ENCODE data around the gene LARP7.
A peak's percentile ranks its signal among the peaks of the same experiment; 100 is the strongest.
"Not testable (repeated sequence)": the region's sequence is repeated elsewhere in the genome, so short reads cannot be mapped to it uniquely, and the experiment has no call there.

Gene LARP7

GRCh38 chr4:112636688-112637551 is at the start of gene LARP7, which contains the start of gene ZGRF1:
Gene LARP7 (plus strand): TSS chr4:112637143. CDS start chr4:112644670, 7,527 bp downstream.
Gene ZGRF1 (minus strand): TSS chr4:112636909. CDS start chr4:112633176, 3,733 bp downstream.
- peak; percentile 98 for DNase-seq

GRCh38 chr4:112589206-112589605 is 47.7 kb upstream of the LARP7 start:
- DNase-seq: no peak

DNA sequence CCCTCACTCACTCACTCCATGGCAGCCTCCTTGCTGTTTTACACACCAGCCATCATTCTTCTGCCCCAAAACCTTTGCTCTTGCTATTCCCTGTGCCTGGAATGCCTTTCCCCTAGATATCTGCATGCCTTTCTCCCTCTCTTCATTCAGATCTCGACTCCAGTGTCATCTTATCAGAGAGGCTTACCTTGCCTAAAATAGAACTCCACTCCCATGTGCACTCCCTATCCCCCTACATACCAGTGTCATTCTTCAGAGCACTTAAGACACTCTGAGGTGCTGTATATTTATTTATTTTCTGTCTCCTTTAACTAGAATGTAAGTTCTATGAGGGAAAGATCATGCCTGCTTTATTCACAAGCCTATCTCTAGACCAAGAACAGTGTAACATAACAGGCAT is 45.4 kb upstream of the LARP7 start:
- DNase-seq: no peak

- no peak for DNase-seq
Observed at GRCh38 chr4:112592717-112593116, 44.2 kb upstream of the LARP7 start.

DNA sequence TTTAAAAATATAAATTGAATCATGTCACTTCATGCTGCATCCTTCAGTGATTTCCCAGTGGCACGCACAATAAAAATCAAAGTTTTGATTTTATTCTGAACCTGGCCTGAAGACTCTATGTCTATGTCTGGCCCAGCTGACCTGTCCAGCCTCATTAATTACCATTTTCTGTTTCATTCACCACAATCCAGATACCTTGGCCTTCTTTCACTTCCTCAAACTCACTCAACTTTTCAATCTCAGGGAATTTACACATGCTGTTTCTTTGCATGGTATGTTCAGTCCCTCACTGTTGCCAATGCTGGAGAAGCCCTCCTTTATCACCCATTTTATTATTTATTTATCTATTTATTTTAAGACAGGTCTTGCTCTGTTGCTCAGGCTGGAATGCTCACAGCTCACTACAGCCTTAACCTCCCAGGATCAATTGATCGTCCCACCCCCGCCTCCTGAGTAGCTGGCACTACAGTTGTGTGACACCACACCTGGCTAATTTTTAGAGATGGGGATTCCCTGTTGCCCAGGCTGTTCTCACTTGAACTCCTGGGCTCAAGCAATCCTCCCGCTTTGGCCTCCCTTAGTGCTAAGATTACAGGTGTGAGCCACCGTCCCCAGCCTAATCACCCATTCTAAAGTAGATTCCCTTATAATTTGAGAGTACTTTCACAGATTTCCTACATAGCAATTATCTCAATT is 43.4 kb upstream of the LARP7 start:
- no peak for DNase-seq

DNA sequence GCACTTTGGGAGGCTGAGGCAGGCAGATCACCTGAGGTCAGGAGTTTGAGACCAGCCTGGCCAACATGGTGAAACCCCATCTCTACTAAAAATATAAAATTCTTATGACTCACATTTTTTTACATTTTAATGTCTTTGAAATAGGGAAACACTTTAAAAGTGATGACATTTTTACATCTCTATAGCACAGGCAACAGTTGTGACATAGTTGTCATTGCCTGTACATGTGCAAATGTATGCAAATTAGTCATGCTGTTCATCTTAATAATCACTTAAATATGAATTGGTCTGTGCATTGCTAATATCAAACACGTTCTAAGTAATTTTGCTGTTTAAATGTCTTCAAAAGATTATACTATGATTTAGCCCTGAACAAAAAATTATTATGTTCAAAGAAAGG is 42.0 kb upstream of the LARP7 start:
- no peak for DNase-seq

GRCh38 chr4:112604589-112604988 is 32.4 kb upstream of the LARP7 start:
- peak; percentile 53 for DNase-seq

DNA sequence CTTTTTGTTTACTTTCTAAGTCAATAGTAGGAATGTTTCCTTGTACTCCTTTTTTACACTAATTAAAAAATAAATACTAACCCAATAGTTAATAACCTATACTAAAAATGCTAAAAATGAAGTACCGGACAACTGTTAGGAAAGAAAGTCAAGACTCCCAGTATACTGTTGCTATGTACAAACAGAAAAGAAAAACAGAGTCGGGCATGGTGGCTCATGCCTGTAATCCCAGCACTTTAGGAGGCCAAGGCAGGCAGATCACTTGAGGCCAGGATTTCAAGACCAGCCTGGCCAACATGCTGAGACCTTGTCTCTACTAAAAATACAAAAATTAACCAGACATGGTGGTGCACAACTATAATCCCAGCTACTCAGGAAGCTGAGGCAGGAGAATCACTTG is 24.1 kb upstream of the LARP7 start:
- not testable (repeated sequence) for DNase-seq

GRCh38 chr4:112616984-112617383 is 20.0 kb upstream of the LARP7 start:
- DNase-seq: no peak

- no peak for DNase-seq
Observed at GRCh38 chr4:112626228-112626627, 10.7 kb upstream of the LARP7 start.

- DNase-seq: peak; percentile 4
Observed at GRCh38 chr4:112633477-112634235, 3.3 kb upstream of the LARP7 start.

DNA sequence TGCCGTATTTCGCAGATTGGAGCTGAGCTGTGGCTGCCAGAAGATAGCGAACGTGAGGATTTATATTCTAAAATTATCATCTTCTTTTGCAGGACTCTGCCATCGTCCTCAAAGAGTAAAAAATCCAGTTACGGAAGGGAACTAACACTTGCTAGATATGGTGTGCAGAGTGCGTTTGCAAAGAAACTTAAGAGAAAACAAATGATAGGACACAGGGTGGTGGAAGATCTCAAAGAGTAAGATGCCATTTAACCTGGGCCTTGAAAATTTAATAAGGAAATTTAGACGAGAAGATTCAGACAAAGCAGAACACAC is 566 bp downstream of the LARP7 start:
- no peak for DNase-seq

- DNase-seq: no peak
Observed at GRCh38 chr4:112642526-112642925, 5.6 kb downstream of the LARP7 start.

DNA sequence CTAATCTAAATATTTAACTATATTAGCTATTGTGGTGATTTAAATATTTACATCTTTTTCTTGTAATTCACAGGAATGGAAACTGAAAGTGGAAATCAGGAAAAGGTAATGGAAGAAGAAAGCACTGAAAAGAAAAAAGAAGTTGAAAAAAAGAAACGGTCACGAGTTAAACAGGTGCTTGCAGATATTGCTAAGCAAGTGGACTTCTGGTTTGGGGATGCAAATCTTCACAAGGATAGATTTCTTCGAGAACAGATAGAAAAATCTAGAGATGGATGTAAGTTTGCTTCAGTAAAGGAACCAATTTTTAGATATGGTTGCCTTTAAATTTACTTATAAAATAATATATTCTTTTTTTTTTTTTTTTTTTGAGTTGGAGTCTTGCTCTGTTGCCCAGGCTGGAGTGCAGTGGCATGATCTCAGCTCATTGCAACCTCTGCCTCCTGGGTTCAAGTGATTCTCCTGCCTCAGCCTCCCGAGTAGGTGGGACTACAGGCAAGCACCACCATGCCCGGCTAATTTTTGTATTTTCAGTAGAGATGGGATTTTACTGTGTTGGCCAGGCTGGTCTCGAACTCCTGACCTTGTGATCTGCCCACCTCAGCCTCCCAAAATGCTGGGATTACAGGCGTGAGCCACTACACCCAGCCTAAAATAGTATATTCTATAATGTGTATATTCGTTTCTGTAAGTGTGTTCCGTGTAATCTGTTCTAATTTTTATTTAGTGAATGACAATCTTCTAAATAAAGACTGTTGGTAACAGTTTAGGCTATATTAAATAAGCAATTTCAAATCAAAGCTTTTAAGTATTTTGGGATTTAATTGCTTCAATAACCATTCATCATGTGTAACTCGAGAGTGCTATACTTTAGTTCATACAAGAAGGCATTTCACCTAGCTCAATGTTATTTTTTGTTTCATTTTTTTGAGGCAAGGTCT is 7.9 kb downstream of the LARP7 start:
- not testable (repeated sequence) for DNase-seq

GRCh38 chr4:112645541-112646329 is 8.8 kb downstream of the LARP7 start:
- DNase-seq: no peak

- no peak for DNase-seq
Observed at GRCh38 chr4:112646632-112647537, 9.9 kb downstream of the LARP7 start.

DNA sequence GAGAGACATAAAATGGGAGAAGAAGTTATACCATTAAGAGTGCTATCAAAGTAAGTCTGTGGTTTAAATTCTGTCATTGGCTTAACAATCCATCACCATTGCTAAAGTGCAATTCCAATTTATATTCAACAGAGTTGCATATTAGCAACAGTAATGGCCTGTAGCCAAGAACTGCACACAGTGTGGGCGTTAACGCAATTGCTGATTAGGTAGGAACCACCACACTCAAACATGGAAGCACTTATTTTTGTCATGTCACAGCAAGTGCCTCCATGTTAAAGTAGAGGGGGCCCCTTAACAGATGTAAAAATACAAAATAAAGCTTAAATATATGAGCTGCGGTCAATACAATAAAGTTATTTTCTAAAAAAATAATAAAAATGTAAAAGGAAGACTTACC is 10.8 kb downstream of the LARP7 start:
- DNase-seq: no peak

- DNase-seq: no peak
Observed at GRCh38 chr4:112648263-112649054, 11.5 kb downstream of the LARP7 start.

- no peak for DNase-seq
Observed at GRCh38 chr4:112649055-112649408, 12.1 kb downstream of the LARP7 start.

GRCh38 chr4:112650332-112650731 is 13.4 kb downstream of the LARP7 start:
- DNase-seq: no peak
